K562 (cell line): ENCODE data around the gene COG3. TPM values are rescaled to one million over a fixed set of nuclear protein-coding genes. Genes with fewer than 3 reads are reported as not detected.

Source experiments
- ATAC-seq: fragments of 200-7000 bp; cut with Tn5 transposase; 3 replicates; pipeline ENCODE4 v1.9.1; 2020; ENCODE audit warnings: moderate library complexity
- BruUV-seq: library from RNA; stranded (reverse); fragments of 400-500 nt; replicated peaks from 2 replicates; lab custom pipeline; 2021; lab: Mats Ljungman, UMichigan
- CTCF ChIA-PET: fragments of 300-600 bp; formaldehyde crosslinking; extraction: SDS; loops from one replicate; lab custom pipeline; 2021; ENCODE audit warnings: low intra/inter-chr PET ratio; lab: Yijun Ruan, JAX
- POLR2A ChIA-PET: fragments of 300-600, 350-650 bp; sonication (Branson Sonifier 250); formaldehyde crosslinking; extraction: SDS; loops from one replicate; lab custom pipeline; 2021; ENCODE audit warnings: antibody characterized with exemption, inconsistent platforms; lab: Yijun Ruan, JAX
- DNase-seq, 4 experiments: peaks; one replicate each; pipeline versions ENCODE4 v3.0.0 to v3.0.0-alpha.2; 2011 to 2018; ENCODE audit warnings: low spot score in 3 of 4, mixed read lengths in 3 of 4; ENCODE audit errors: extremely low read depth in 1 of 4
- FAIRE-seq: peaks from 2 replicates; lab custom pipeline; 2011; peaks lifted over from hg19 to GRCh38; lab: Jason Lieb, UNC
- H2AFZ ChIP-seq: 2 replicates; pipeline ENCODE4 v1.6.0; 2011; ENCODE audit warnings: low read depth, low read length, control low read depth, inconsistent platforms
- H3K27ac ChIP-seq: fragments of 200-600 bp; 3 replicates; pipeline ENCODE4 v1.8.0; 2011; ENCODE audit warnings: low read depth, mild to moderate bottlenecking, control low read depth, inconsistent platforms, low read length, moderate library complexity, mixed read lengths; ENCODE audit errors: extremely low read depth
- H3K27me3 ChIP-seq, 2 experiments: fragments of 300-600 bp in 1 of 2; 2 replicates in 1 of 2; 3 replicates in 1 of 2; pipeline versions ENCODE4 v1.6.0 to v1.8.0; 2011; ENCODE audit warnings: inconsistent platforms in 2 of 2, low read length in 2 of 2, mild to moderate bottlenecking in 1 of 2, mixed read lengths in 1 of 2, moderate library complexity in 1 of 2; ENCODE audit not compliant: control insufficient read depth in 2 of 2, insufficient read depth in 2 of 2
- H3K36me3 ChIP-seq: fragments of 300-600 bp; 3 replicates; pipeline ENCODE4 v1.8.0; 2011; ENCODE audit warnings: mild to moderate bottlenecking, low read length, inconsistent platforms; ENCODE audit not compliant: control insufficient read depth, insufficient read depth
- H3K4me1 ChIP-seq, 2 experiments: fragments of 200-600 bp in 1 of 2; replicated peaks in 1 of 2; 2 replicates in 1 of 2; 3 replicates in 1 of 2; pipeline versions ENCODE4 v1.5.1 to v1.8.0; 2011; ENCODE audit warnings: inconsistent platforms in 2 of 2, low read length in 2 of 2, mild to moderate bottlenecking in 1 of 2, mixed read lengths in 1 of 2, moderate library complexity in 1 of 2; ENCODE audit not compliant: control insufficient read depth in 2 of 2, insufficient read depth in 2 of 2
- H3K4me2 ChIP-seq: 2 replicates; pipeline ENCODE4 v1.6.1; 2011; ENCODE audit warnings: low read length, control low read depth, inconsistent platforms, mixed read lengths; ENCODE audit not compliant: insufficient read depth
- H3K4me3 ChIP-seq: fragments of 200-600 bp; sonication (generic), shearing (Covaris generic); 2 replicates; pipeline ENCODE4 v1.5.1; 2016; ENCODE audit warnings: control low read depth, inconsistent platforms
- H3K79me2 ChIP-seq: fragments of 200-600 bp; 3 replicates; pipeline ENCODE4 v1.8.0; 2011; ENCODE audit warnings: low read length, inconsistent platforms; ENCODE audit not compliant: control insufficient read depth, insufficient read depth
- H3K9ac ChIP-seq, 2 experiments: 2 replicates each; pipeline versions ENCODE4 v1.6.0 to v1.6.1; 2011; ENCODE audit warnings: low read depth in 2 of 2, low read length in 2 of 2, control low read depth in 1 of 2, inconsistent platforms in 1 of 2, mild to moderate bottlenecking in 1 of 2, mixed read lengths in 1 of 2; ENCODE audit not compliant: insufficient read depth in 1 of 2
- H3K9me1 ChIP-seq: one replicate; pipeline ENCODE4 v1.6.0; 2011; ENCODE audit warnings: inconsistent platforms, mild to moderate bottlenecking, low read length, moderate library complexity; ENCODE audit not compliant: control insufficient read depth, insufficient read depth
- H3K9me3 ChIP-seq: replicated peaks from 2 replicates; pipeline ENCODE4 v1.5.1; 2011; ENCODE audit warnings: low read depth, low read length, inconsistent platforms; ENCODE audit not compliant: control insufficient read depth, insufficient read depth
- H4K20me1 ChIP-seq: replicated peaks from 2 replicates; pipeline ENCODE4 v1.6.1; 2011; ENCODE audit warnings: low read length, inconsistent platforms, mixed read lengths; ENCODE audit not compliant: control insufficient read depth, insufficient read depth
- ARID1B ChIP-seq: fragments of 450-650 bp; IDR thresholded peaks from 2 replicates; pipeline ENCODE4 v1.6.1; 2016; ENCODE audit warnings: antibody characterized with exemption, mild to moderate bottlenecking, inconsistent platforms
- ARNT ChIP-seq, 2 experiments: fragments of 450-650 bp; IDR thresholded peaks; 2 replicates each; pipeline ENCODE4 v1.6.1; 2016; ENCODE audit warnings: mild to moderate bottlenecking in 1 of 2
- CBFA2T3 ChIP-seq: fragments of 450-650 bp; IDR thresholded peaks from 2 replicates; pipeline ENCODE4 v1.6.1; 2017
- CEBPB ChIP-seq: fragments of 450-650 bp; IDR thresholded peaks from 2 replicates; pipeline ENCODE4 v1.6.1; 2016; ENCODE audit warnings: missing genetic modification characterization, missing compliant biosample characterization
- ESRRB ChIP-seq: fragments of 250-450 bp; sonication (Bioruptor Pico); IDR thresholded peaks from 2 replicates; pipeline ENCODE4 v1.5.0; 2020; ENCODE audit warnings: mild to moderate bottlenecking, moderate library complexity, borderline replicate concordance
- GTF2E2 ChIP-seq: fragments of 200-800 bp; sonication (Bioruptor generic); IDR thresholded peaks from 2 replicates; pipeline ENCODE4 v1.6.1; 2016; ENCODE audit warnings: missing genetic modification characterization, missing compliant biosample characterization
- LEF1 ChIP-seq: fragments of 450-650 bp; IDR thresholded peaks from 2 replicates; pipeline ENCODE4 v1.6.1; 2016; ENCODE audit warnings: mild to moderate bottlenecking
- NR2F6 ChIP-seq: fragments of 450-650 bp; formaldehyde crosslinking; IDR thresholded peaks from 2 replicates; pipeline ENCODE4 v1.4.0; 2020; ENCODE audit warnings: mild to moderate bottlenecking
- PHF20 ChIP-seq: fragments of 450-650 bp; IDR thresholded peaks from 2 replicates; pipeline ENCODE4 v1.6.1; 2018; ENCODE audit not compliant: partially characterized antibody
- POLR2AphosphoS2 ChIP-seq: IDR thresholded peaks from 2 replicates; pipeline ENCODE4 v1.6.1; 2012; ENCODE audit warnings: low read length, improper control_type of control experiment
- RBFOX2 ChIP-seq: fragments of 200-400 bp; formaldehyde crosslinking; IDR thresholded peaks from 2 replicates; pipeline ENCODE4 v1.6.1; 2017; ENCODE audit warnings: low read depth, mild to moderate bottlenecking, low read length, moderate library complexity
- TAF7 ChIP-seq: fragments of 450-650 bp; IDR thresholded peaks from 2 replicates; pipeline ENCODE4 v1.6.1; 2016; ENCODE audit warnings: missing genetic modification characterization, missing compliant biosample characterization
- WGBS: fragments of 100-300 bp; shearing (Covaris generic); methylation state at CpG from one replicate; pipeline ENCODE4 v1.1.6; 2016; ENCODE audit warnings: low coverage, mixed read lengths; ENCODE audit not compliant: insufficient coverage; ENCODE audit errors: missing lambda C conversion rate; 5-methylcytosine and 5-hydroxymethylcytosine counted together
- in situ Hi-C: fragments of 300-500 bp; cut with MboI; formaldehyde crosslinking; loops from 4 replicates; pipeline ENCODE4 v1.15.0; 2018; ENCODE audit warnings: inconsistent platforms, mixed read lengths
- intact Hi-C: fragments of 100-400 bp; cut with micrococcal nuclease; formaldehyde crosslinking; loops from 2 replicates; pipeline ENCODE4 v1.14.2; 2022
- polyA plus RNA-seq, 8 experiments: library from polyadenylated mRNA; depleted of rRNA in 4 of 8; stranded (reverse) in 5 of 8; unstranded in 3 of 8; fragments of >200 nt; fragmentation: Nextera tagmentation in 2 of 8; fragmentation: Illumina TruSeq in 1 of 8; extraction: Ambion mirVana in 2 of 8; extraction: Trizol in 1 of 8; gene quantifications; 2 replicates each; pipeline versions ENCODE4 v1.2.1 to v1.2.3, GENCODE V29; 2011 to 2014; ENCODE audit warnings: inconsistent platforms in 1 of 8, missing spikeins in 1 of 8
- total RNA-seq, 7 experiments: library from RNA; depleted of rRNA in 6 of 7; stranded (reverse); fragments of >200 nt in 6 of 7; fragmentation: Illumina TruSeq in 2 of 7; extraction: Trizol in 2 of 7; gene quantifications; 2 replicates each; pipeline versions ENCODE4 v1.2.1 to v1.2.3, GENCODE V29; 2011 to 2021; ENCODE audit warnings: low replicate concordance in 1 of 7
- TF ChIP-seq, protein P1 (sequence below): IDR thresholded peaks from 2 replicates; pipeline ENCODE4 v1.6.1; 2016; ENCODE audit warnings: missing genetic modification characterization, missing compliant biosample characterization
- TF ChIP-seq, protein P2 (sequence below): sonication (generic); IDR thresholded peaks from 2 replicates; pipeline ENCODE4 v1.6.1; 2016
- TF ChIP-seq, protein P3 (sequence below): IDR thresholded peaks from 2 replicates; pipeline ENCODE4 v1.6.1; 2012; ENCODE audit warnings: low read depth, low read length, improper control_type of control experiment, borderline replicate concordance
- TF ChIP-seq, protein P4 (sequence below): sonication (generic); formaldehyde crosslinking; IDR thresholded peaks from 2 replicates; pipeline ENCODE4 v1.9.0; 2022; ENCODE audit warnings: mild to moderate bottlenecking, missing genetic modification reagents

COG3 gene
- total and polyA plus RNA-seq, 9 of the 15 experiments (the other 6 are each of a cell fraction or from before 2014, with no cell fraction given), result 3.9 to 22.9 (median 14.5) TPM

DNA sequence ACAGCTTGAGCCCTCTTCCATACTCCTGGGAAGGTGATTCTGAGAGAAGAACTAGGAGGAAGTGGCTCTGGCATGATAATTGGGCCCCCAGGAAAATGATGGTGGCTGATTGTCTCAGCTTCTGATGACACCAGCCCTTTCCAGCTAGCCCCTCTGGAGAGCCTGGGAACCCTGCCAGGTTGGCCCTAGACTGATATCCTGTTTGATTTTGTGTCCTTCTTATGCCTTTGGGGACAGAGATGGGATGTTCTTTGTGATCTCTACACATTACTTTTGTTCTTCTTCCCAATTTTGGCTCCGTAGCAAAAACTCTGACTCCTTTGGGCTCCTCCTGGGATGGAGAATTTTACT, 111.1 kb downstream of the COG3 start:
- no peaks in the 10 kb centered on the region for H3K9me1 ChIP-seq
- no peak overlapping the region for H3K9ac ChIP-seq
- no peak overlapping the region for H2AFZ ChIP-seq
- no peaks in the 10 kb centered on the region for H3K79me2 ChIP-seq
- ChIA-PET CTCF (no interaction called here), POLR2A (no interaction called here)
- H3K4me1 ChIP-seq, result no peaks in the 10 kb centered on the region
- no peaks in the 10 kb centered on the region for H3K9me3 ChIP-seq
- no peak for ATAC-seq
- no peak for TF ChIP-seq ESRRB (CRISPR knock-in tag)
- no peak for TF ChIP-seq CEBPB (tag)
- no peak for TF ChIP-seq LEF1
- no peak for TF ChIP-seq ARID1B
- TF ChIP-seq, protein P1, sequence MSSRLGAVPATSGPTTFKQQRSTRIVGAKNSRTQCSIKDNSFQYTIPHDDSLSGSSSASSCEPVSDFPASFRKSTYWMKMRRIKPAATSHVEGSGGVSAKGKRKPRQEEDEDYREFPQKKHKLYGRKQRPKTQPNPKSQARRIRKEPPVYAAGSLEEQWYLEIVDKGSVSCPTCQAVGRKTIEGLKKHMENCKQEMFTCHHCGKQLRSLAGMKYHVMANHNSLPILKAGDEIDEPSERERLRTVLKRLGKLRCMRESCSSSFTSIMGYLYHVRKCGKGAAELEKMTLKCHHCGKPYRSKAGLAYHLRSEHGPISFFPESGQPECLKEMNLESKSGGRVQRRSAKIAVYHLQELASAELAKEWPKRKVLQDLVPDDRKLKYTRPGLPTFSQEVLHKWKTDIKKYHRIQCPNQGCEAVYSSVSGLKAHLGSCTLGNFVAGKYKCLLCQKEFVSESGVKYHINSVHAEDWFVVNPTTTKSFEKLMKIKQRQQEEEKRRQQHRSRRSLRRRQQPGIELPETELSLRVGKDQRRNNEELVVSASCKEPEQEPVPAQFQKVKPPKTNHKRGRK (tag), result no peak
- TF ChIP-seq ARNT (IDR thresholded peaks at IDR 0.05), result no peak
- TF ChIP-seq, protein P2, sequence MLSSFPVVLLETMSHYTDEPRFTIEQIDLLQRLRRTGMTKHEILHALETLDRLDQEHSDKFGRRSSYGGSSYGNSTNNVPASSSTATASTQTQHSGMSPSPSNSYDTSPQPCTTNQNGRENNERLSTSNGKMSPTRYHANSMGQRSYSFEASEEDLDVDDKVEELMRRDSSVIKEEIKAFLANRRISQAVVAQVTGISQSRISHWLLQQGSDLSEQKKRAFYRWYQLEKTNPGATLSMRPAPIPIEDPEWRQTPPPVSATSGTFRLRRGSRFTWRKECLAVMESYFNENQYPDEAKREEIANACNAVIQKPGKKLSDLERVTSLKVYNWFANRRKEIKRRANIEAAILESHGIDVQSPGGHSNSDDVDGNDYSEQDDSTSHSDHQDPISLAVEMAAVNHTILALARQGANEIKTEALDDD, result no peak
- no peak for TF ChIP-seq GTF2E2
- TF ChIP-seq NR2F6 (CRISPR knock-in tag), result no peak
- TF ChIP-seq TAF7, result no peak
- TF ChIP-seq, protein P3, sequence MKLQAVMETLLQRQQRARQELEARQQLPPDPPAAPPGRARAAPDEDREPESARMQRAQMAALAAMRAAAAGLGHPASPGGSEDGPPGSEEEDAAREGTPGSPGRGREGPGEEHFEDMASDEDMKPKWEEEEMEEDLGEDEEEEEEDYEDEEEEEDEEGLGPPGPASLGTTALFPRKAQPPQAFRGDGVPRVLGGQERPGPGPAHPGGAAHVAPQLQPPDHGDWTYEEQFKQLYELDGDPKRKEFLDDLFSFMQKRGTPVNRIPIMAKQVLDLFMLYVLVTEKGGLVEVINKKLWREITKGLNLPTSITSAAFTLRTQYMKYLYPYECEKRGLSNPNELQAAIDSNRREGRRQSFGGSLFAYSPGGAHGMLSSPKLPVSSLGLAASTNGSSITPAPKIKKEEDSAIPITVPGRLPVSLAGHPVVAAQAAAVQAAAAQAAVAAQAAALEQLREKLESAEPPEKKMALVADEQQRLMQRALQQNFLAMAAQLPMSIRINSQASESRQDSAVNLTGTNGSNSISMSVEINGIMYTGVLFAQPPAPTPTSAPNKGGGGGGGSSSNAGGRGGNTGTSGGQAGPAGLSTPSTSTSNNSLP, result no peak
- TF ChIP-seq POLR2AphosphoS2, result no peak
- TF ChIP-seq, protein P4, sequence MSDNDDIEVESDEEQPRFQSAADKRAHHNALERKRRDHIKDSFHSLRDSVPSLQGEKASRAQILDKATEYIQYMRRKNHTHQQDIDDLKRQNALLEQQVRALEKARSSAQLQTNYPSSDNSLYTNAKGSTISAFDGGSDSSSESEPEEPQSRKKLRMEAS (CRISPR knock-in tag), result no peak
- TF ChIP-seq RBFOX2, result no peak
- no peak for TF ChIP-seq PHF20
- TF ChIP-seq CBFA2T3, result no peak
- 0% methylated on average over 1 of the region's 1 CpG for WGBS
- H3K27me3 ChIP-seq, result peaks cover 0 to 19% of the 10 kb centered on the region in 2 experiments; a peak in 3 of 5 replicates
- H3K36me3 ChIP-seq, result no peaks in the 10 kb centered on the region
- H3K4me2 ChIP-seq, result no peak overlapping the region
- no peak for FAIRE-seq
- in situ Hi-C loops, result no loop called here
- H3K4me3 ChIP-seq, result no peak overlapping the region
- no peaks in the 10 kb centered on the region for H4K20me1 ChIP-seq
- no peak for DNase-seq
- BruUV-seq, result no TSS peak
- intact Hi-C loops, result no loop called here
- H3K27ac ChIP-seq, result no peak overlapping the region
